Stomach (tissue), 4 donors: ENCODE data around the gene APMAP.

Experiments used
- CTCF ChIP-seq, 7 experiments: fragments of 450-650 bp in 4 of 7; fragments of 200-600 bp in 3 of 7; sonication (generic) in 3 of 7; IDR thresholded peaks; one replicate each; pipeline ENCODE4 v1.5.1; 2016 to 2019; ENCODE audit warnings: antibody characterized with exemption in 7 of 7, control low read depth in 2 of 7, mild to moderate bottlenecking in 1 of 7
- EP300 ChIP-seq: sonication (generic); formaldehyde crosslinking; IDR thresholded peaks from one replicate; pipeline ENCODE4 v1.6.1; 2017; ENCODE audit warnings: antibody characterized with exemption
- POLR2A ChIP-seq, 4 donors: fragments of 450-650 bp; IDR thresholded peaks; one replicate each; pipeline ENCODE4 v1.6.1; 2016; ENCODE audit warnings: antibody characterized with exemption in 4 of 4, control low read depth in 2 of 4, mild to moderate bottlenecking in 1 of 4, moderate library complexity in 1 of 4

DNA sequence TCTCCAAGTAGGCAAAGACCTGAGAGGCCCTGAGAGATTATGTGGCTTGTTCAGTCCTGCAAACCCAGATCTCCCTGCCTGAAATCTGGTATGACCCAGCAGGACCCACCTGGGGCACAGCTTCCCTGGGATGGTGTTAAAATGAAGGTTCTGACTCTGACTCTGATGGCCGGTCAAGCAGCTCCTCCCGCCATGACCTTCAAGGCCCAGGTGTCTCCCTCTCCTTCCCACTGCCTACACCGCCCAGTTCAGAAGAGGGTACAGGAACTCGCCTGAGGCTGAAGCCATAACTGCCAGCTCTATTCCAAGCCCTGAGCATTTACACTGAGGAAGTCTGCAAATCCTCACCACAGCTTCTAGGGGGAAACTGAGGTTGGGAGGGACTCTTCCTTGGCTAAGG lies 49.4 kb downstream of the APMAP start:
- TF ChIP-seq CTCF (IDR thresholded peaks at IDR 0.05): no peak
- no peak for TF ChIP-seq EP300
- no peak for TF ChIP-seq POLR2A (IDR thresholded peaks at IDR 0.05)
